Natural killer cell (primary cell): ENCODE results near the gene PHF21A. TPM values are rescaled to one million over a fixed set of nuclear protein-coding genes. Genes with fewer than 3 reads are reported as not detected.

Experiments used
- ATAC-seq, 3 donors: fragments of 150-1000 bp in 2 of 3; fragments of 200-7000 bp in 1 of 3; cut with Tn5 transposase; 1 replicate in 1 of 3; 2 replicates in 2 of 3; pipeline ENCODE4 v1.10.0; 2021; ENCODE audit warnings: mild to moderate bottlenecking in 2 of 3, moderate library complexity in 2 of 3
- DNase-seq, 2 donors: peaks; one replicate each; pipeline versions ENCODE4 v3.0.0 to v3.0.0-alpha.2; 2013 to 2021; ENCODE audit warnings: mixed read lengths in 1 of 2
- H3K27ac ChIP-seq: one replicate; pipeline ENCODE4 v1.5.1; 2013; ENCODE audit warnings: mild to moderate bottlenecking, low read length
- H3K27me3 ChIP-seq: one replicate; pipeline ENCODE4 v1.6.1; 2013; ENCODE audit warnings: low read length; ENCODE audit not compliant: control insufficient read depth, insufficient read depth
- H3K36me3 ChIP-seq: one replicate; pipeline ENCODE4 v1.6.1; 2013; ENCODE audit warnings: low read length; ENCODE audit not compliant: control insufficient read depth, insufficient read depth
- H3K4me1 ChIP-seq: one replicate; pipeline ENCODE4 v1.6.1; 2013; ENCODE audit warnings: low read length; ENCODE audit not compliant: control insufficient read depth, insufficient read depth
- H3K4me3 ChIP-seq: one replicate; pipeline ENCODE4 v1.5.1; 2013; ENCODE audit warnings: low read length
- H3K9me3 ChIP-seq: one replicate; pipeline ENCODE4 v1.6.1; 2013; ENCODE audit warnings: low read length; ENCODE audit not compliant: control insufficient read depth, insufficient read depth
- H3K27ac Mint-ChIP-seq, 2 donors: one replicate each; pipeline ENCODE4 v1.8.0; 2022; ENCODE audit warnings: mild to moderate bottlenecking in 2 of 2, mixed read lengths in 2 of 2, moderate library complexity in 1 of 2
- H3K27me3 Mint-ChIP-seq, 2 donors: one replicate each; pipeline ENCODE4 v1.8.0; 2022; ENCODE audit warnings: low read depth in 2 of 2, mixed read lengths in 2 of 2
- H3K36me3 Mint-ChIP-seq: one replicate; pipeline ENCODE4 v1.8.0; 2022; ENCODE audit warnings: mixed read lengths
- H3K4me1 Mint-ChIP-seq, 2 donors: one replicate each; pipeline ENCODE4 v1.8.0; 2022; ENCODE audit warnings: mixed read lengths in 2 of 2
- H3K4me3 Mint-ChIP-seq: one replicate; pipeline ENCODE4 v1.8.0; 2022; ENCODE audit warnings: mild to moderate bottlenecking, moderate library complexity, mixed read lengths
- H3K9me3 Mint-ChIP-seq, 2 donors: one replicate each; pipeline ENCODE4 v1.8.0; 2022; ENCODE audit warnings: mixed read lengths in 2 of 2
- WGBS: methylation state at CpG from one replicate; pipeline ENCODE4 v1.1.7; 2013; ENCODE audit warnings: missing lambda C conversion rate; ENCODE audit not compliant: insufficient coverage; 5-methylcytosine and 5-hydroxymethylcytosine counted together
- intact Hi-C: fragments of 100-400 bp; cut with micrococcal nuclease; formaldehyde crosslinking; loops from one replicate; pipeline ENCODE4 v1.14.2; 2022
- total RNA-seq, 4 donors: library from RNA; stranded (reverse); fragments of 120-200 nt in 1 of 4; gene quantifications; one replicate each; pipeline versions ENCODE4 v1.2.3 to v1.2.4, GENCODE V29; 2013 to 2022
- TF ChIP-seq, protein P1 (sequence below): fragments of 200-600 bp; IDR thresholded peaks from one replicate; pipeline ENCODE4 v1.8.0; 2022; ENCODE audit warnings: antibody characterized with exemption

PHF21A gene
- total RNA-seq, 3 donors from 2014 or later (not counting 1 experiment from before 2014, with no cell fraction given): 138 to 147 (median 139) TPM

DNA sequence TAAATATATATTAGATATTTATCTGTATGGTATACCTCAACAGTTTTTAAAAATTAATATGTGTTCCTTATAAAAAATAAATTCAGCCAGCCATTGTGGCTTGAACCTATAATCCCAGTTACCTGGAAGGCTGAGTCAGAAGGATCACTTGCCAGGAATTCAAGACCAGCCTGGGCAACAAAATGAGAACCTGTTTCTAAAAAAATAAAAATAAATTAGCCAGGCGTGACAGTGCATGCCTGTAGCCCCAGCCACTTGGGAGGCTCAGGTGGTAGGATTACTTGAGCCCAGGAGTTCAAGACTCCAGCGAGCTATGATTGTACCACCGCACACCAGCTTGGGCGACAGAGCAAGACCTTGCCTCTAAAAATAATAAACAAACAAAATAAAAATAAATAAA is 54.9 kb downstream of the PHF21A start:
- 96% methylated on average over 2 of the region's 4 CpGs for WGBS
- no peaks in the 10 kb centered on the region for H3K9me3 Mint-ChIP-seq
- no peak overlapping the region for H3K27ac ChIP-seq
- no peaks in the 10 kb centered on the region for H3K27me3 Mint-ChIP-seq
- H3K36me3 Mint-ChIP-seq: peaks cover 8% of the 10 kb centered on the region
- H3K4me1 ChIP-seq: no peaks in the 10 kb centered on the region
- no peak overlapping the region for H3K4me3 ChIP-seq
- no peaks in the 10 kb centered on the region for H3K27me3 ChIP-seq
- H3K36me3 ChIP-seq: peaks cover 20% of the 10 kb centered on the region
- H3K4me1 Mint-ChIP-seq: peaks cover 47 to 51% of the 10 kb centered on the region in 2 donors
- H3K9me3 ChIP-seq: no peaks in the 10 kb centered on the region
- TF ChIP-seq, protein P1, sequence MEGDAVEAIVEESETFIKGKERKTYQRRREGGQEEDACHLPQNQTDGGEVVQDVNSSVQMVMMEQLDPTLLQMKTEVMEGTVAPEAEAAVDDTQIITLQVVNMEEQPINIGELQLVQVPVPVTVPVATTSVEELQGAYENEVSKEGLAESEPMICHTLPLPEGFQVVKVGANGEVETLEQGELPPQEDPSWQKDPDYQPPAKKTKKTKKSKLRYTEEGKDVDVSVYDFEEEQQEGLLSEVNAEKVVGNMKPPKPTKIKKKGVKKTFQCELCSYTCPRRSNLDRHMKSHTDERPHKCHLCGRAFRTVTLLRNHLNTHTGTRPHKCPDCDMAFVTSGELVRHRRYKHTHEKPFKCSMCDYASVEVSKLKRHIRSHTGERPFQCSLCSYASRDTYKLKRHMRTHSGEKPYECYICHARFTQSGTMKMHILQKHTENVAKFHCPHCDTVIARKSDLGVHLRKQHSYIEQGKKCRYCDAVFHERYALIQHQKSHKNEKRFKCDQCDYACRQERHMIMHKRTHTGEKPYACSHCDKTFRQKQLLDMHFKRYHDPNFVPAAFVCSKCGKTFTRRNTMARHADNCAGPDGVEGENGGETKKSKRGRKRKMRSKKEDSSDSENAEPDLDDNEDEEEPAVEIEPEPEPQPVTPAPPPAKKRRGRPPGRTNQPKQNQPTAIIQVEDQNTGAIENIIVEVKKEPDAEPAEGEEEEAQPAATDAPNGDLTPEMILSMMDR: no peak
- H3K27ac Mint-ChIP-seq: no peak overlapping the region
- ATAC-seq (no peak), DNase-seq (no peak)
- intact Hi-C loops: no loop called here
- no peak overlapping the region for H3K4me3 Mint-ChIP-seq

DNA sequence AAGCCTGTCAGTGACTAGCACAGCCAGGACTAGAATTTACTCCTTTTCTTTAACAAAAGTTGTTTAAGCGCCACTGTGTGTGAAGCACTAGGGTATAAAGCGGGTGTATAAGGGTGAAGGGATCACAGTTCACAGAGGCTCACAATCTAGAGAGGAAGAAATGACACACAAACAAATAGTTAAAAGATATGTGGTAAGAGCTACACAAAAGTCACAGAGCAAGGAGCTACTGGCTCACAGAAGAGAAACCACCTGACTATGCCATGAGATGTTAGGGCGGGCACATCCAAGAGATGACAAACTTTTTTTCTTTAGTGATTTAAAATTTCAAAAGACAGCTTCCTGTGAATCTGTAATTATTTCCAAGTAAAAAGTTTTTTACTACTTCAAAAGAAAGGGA is 55.6 kb downstream of the PHF21A start:
- Histone ChIP-seq H3K9me3 (no peaks in the 10 kb centered on the region), H3K36me3 (peaks cover 20% of the 10 kb centered on the region), H3K27me3 (no peaks in the 10 kb centered on the region), H3K27ac (no peak overlapping the region), H3K4me1 (no peaks in the 10 kb centered on the region), H3K4me3 (no peak overlapping the region)
- no peak overlapping the region for H3K27ac Mint-ChIP-seq
- no peak for DNase-seq
- ATAC-seq: no peak
- H3K4me1 Mint-ChIP-seq: peaks cover 47 to 50% of the 10 kb centered on the region in 2 donors
- peaks cover 8% of the 10 kb centered on the region for H3K36me3 Mint-ChIP-seq
- 93% methylated on average over 2 of the region's 3 CpGs for WGBS
- intact Hi-C loops: no loop called here
- H3K4me3 Mint-ChIP-seq: no peak overlapping the region
- no peaks in the 10 kb centered on the region for H3K9me3 Mint-ChIP-seq
- no peaks in the 10 kb centered on the region for H3K27me3 Mint-ChIP-seq
- TF ChIP-seq, protein P1: no peak

DNA sequence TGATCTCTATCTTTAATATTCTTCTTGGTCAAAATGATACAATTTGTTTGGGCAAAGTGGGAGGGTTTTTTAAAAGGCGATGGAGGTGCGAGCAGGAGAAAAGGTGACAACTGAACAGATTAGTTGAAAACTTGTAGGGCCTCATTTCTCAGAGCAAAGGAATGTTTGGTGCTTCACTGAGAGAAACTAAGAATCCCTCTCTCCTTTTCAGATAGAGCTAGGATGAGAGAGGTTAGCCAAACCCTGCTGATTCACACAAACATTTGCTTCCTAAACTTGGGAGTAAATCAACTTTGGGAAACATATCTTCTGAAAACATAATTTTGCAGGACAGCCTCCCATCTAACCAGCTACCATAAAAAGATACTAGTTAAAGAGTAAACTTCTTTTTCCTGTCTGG is 57.0 kb downstream of the PHF21A start:
- Histone ChIP-seq H3K27ac (no peak overlapping the region), H3K4me3 (no peak overlapping the region), H3K4me1 (no peaks in the 10 kb centered on the region), H3K36me3 (peaks cover 17% of the 10 kb centered on the region), H3K9me3 (no peaks in the 10 kb centered on the region), H3K27me3 (no peaks in the 10 kb centered on the region)
- Mint-ChIP-seq H3K4me3 (no peak overlapping the region), H3K36me3 (peaks cover 8% of the 10 kb centered on the region), H3K4me1 (peaks cover 41 to 51% of the 10 kb centered on the region in 2 donors), H3K27me3 (no peaks in the 10 kb centered on the region), H3K9me3 (no peaks in the 10 kb centered on the region), H3K27ac (no peak overlapping the region)
- no peak for ATAC-seq
- TF ChIP-seq, protein P1: no peak
- 100% methylated on average over 2 of the region's 2 CpGs for WGBS
- intact Hi-C loops: no loop called here
- no peak for DNase-seq

DNA sequence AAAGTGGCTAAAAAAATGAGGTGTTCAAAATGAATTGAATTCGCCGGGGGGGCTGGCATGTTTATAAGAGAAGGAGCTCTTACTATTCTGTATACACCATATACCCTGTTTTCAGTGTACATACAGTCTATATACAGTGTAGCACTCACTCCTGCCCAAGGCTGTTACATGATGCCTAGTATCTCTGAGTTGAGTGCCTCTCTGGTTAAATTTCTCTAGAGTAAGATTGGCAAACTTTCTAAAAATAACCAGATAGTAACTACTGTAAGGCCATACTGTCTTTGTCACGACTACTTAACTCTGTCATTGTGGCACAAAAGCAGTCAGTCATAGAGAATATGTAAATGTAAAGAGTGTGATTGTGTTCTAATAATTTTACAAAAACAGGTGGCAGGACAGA is 58.1 kb downstream of the PHF21A start:
- intact Hi-C loops: no loop called here
- Histone ChIP-seq H3K4me3 (no peak overlapping the region), H3K27ac (no peak overlapping the region), H3K9me3 (no peaks in the 10 kb centered on the region), H3K27me3 (no peaks in the 10 kb centered on the region), H3K36me3 (peaks cover 14% of the 10 kb centered on the region), H3K4me1 (no peaks in the 10 kb centered on the region)
- TF ChIP-seq, protein P1: no peak
- Mint-ChIP-seq H3K4me3 (no peak overlapping the region), H3K4me1 (peaks cover 36 to 48% of the 10 kb centered on the region in 2 donors), H3K27ac (no peak overlapping the region), H3K27me3 (no peaks in the 10 kb centered on the region), H3K9me3 (no peaks in the 10 kb centered on the region), H3K36me3 (peaks cover 8% of the 10 kb centered on the region)
- no peak for DNase-seq
- WGBS: no CpG with 5 or more reads among the region's 3 CpGs
- no peak for ATAC-seq
